ENCODE data around the gene ZNF511.

The ZNF511 gene

DNA sequence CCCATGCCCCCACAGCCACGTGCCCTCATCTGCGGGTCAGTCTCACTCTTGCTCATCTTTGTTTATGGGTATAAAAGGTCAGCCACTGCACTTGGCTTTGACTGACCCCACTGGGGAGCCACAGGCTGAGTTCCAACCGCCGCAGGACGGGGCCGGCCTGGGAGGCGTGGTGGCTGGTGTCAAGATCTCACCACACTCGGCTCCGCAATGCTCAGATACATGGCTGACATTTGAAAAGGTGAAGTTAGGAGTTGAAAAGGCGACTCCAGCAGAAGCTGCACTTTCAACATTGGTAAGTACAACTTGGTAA lies 14.9 kb upstream of the ZNF511 start:
- DNase-seq = no peak

DNA sequence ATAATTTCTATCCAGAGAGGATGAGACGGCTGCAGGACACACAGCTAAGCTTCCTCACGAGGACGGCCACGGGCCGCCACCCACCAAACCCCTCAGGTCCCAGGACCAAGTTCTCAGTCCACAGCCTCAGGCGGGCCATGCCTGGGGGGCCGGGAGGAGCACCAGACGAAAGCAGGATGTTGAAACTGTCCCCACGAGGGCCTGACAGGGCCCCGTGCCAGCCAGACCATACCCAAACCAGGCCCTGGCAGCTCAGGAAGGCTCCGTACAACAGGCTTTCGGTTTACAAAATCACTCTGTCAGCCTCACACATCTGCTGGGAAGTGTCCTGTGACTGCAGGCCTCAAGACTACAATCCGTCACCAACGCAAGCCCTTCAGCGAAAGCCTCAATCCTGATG lies 14.5 kb upstream of the ZNF511 start:
- no peak for DNase-seq

- DNase-seq = no peak
Measured at GRCh38 chr10:133295426-133296320, 13.0 kb upstream of the ZNF511 start.

DNA sequence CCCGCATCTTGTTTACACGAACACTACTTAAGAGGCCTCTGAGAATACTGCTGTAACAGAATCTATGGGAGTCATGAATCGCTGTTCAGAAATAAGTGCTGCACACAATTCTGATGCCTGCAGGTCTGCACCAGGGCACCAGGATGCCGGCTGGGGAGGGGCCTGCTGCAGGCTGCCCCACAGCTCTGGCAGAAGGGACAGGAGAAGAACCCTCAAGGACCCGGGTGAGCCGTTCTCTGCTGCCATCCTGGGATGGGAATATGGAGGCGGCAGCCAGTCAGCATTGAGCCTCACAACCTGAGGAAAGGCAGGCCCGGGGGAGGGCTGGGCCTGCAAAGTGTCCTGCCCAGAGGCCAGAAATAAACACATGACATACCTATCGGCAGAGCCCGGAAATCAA lies 11.2 kb upstream of the ZNF511 start:
- no peak for DNase-seq

DNA sequence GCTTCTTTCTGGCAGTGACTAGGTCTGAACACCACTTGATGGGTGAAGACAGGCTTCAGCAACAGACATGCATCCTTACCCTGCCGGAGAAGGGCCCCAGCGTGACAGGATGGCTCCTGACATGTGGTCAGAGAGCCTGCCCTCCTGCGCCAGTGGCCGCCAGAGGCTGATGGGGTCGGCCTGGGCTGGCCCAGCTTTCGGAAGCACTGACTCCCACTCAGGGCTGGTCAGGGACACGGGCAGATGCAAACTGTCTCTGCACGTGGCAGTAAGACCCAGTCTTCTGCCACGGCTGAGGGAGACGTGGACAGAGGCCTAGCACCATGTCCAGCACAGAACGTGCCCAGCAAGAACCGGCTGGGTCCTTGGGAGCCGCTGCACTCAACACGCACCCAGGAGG lies 10.2 kb upstream of the ZNF511 start:
- DNase-seq = no peak

DNA sequence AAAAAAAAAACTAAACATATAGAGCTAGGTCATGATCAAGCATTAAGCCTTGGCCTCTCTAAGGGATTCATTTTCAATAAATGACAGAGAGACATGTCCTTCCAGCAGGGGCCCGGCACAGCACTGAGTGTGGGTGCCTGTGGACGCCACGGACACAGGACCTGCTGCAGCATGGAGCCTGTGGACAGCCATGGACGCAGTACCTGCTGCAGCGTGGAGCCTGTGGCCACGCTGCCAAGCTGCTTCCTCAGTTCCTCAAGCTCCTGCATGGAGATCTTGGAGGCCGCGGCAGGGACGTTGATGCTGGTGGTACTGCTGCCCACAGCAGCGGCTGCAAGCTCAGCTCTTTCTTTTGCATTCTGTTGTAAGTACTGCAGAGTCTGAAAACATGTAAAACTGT lies 9.5 kb upstream of the ZNF511 start:
- no peak for DNase-seq

GRCh38 chr10:133299738-133300137 lies 9.0 kb upstream of the ZNF511 start:
- DNase-seq = no peak

- no peak for DNase-seq
Measured at GRCh38 chr10:133302230-133302629, 6.5 kb upstream of the ZNF511 start.

- no peak for DNase-seq
Measured at GRCh38 chr10:133303206-133303605, 5.5 kb upstream of the ZNF511 start.

DNA sequence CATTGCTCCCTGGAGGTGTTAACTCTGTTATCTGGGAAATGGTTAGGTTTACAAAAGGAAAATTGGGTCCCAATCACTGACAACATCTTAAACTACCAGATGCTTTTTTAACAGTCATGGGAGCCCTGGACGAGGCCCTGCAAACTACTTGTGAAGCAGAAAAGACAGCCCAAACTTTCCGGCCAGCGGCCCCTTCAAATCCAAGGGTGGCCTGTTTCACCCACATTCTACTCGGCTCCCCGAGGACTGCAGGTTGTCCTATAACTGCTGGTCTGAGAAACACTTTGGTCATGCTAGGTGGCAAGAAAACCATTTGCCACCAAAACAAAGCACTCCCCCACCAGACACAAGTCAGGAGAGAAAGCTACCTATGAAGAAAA lies 2.6 kb upstream of the ZNF511 start:
- no peak for DNase-seq

DNA sequence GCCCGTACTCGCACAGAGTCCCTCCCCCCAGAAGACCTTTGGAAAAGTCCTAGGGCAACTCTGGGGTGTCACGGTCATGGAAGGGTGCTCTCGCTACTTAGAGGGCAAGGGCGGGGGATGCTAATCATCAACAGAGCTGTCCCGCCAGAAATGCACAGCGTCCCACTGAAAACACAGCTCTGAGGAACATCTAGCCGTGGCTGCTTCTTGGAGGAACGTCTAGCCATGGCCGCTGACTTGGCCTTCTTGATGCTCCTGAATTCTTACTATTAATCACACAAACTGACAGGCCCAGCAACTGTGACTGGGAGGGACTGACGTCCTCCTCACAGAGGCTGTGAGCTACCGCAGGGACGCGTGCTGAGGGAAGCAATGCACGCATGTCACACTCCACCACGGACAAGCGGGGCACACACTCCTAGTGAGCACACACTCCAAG lies 1.8 kb upstream of the ZNF511 start:
- no peak for DNase-seq

GRCh38 chr10:133307776-133308420 lies 816 bp upstream of the ZNF511 start:
- DNase-seq = peak; percentile 89

DNA sequence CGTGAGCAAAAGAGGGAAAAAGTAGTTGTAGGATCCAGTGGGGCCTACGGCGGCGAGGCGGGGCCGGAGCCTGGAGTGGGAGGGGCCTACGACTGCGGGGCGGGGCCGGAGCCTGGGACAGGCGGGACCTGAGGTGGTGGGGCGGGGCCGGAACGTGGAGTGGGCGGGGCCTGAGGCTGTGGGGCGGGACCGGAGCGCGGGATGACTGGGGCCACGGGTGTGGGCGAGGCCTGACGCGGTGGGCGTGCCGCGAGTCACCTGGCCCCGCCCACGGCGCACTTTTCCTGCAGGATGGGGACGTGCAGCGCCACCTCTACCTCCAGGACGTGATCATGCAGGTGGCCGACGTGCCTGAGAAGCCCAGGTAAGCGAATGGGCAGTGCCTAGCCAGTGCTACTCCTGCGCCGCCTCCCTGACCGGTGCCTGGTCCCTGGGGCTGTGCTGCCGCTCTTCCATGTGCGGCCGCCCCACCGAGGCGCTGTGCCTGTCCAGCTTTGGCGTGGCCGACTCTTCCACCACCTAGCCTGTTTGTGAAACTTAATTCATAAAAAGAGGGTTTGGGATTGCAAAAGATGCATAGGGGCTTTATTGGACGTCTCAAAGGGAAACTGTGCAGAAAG lies 496 bp downstream of the ZNF511 start:
- DNase-seq = peak; percentile 94

GRCh38 chr10:133309720-133310398 lies 1.1 kb downstream of the ZNF511 start:
- no peak for DNase-seq

DNA sequence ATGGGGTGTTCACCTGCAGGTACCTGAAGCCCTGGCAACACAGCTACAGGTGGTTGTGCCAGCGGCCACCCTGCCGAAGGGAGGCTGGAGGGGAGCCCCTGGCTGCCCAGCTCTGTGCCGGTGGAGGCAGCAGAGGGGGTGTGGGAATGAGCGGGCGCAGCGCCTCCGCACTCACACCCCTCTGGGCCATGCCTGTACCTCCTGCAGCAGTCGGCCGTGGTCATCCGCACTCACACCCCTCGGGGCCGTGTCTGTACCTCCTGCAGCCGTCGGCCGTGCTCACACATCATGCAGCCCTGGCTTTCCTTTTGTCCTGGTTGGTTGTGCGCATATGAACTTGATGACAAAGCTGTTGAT lies 1.7 kb downstream of the ZNF511 start:
- no peak for DNase-seq

DNA sequence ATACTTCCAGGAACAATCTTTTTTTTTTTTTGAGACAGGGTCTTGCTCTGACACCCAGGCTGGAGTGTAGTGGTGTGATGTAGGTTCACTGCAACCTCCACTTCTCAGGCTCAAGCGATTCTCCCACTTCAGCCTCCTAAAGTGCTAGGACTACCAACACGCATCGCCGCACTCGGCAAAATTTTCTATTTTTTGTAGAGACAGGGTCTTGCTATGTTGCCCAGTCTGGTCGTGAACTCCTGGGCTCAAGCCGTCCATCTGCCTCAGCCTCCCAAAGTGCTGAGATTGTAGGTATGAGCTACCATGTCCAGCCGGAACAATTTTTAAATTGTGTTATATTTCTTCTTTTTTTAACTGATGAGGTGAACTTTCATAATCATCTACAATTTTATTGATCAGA lies 2.1 kb downstream of the ZNF511 start:
- DNase-seq = no peak

GRCh38 chr10:133311570-133311969 lies 2.9 kb downstream of the ZNF511 start:
- DNase-seq = no peak

DNA sequence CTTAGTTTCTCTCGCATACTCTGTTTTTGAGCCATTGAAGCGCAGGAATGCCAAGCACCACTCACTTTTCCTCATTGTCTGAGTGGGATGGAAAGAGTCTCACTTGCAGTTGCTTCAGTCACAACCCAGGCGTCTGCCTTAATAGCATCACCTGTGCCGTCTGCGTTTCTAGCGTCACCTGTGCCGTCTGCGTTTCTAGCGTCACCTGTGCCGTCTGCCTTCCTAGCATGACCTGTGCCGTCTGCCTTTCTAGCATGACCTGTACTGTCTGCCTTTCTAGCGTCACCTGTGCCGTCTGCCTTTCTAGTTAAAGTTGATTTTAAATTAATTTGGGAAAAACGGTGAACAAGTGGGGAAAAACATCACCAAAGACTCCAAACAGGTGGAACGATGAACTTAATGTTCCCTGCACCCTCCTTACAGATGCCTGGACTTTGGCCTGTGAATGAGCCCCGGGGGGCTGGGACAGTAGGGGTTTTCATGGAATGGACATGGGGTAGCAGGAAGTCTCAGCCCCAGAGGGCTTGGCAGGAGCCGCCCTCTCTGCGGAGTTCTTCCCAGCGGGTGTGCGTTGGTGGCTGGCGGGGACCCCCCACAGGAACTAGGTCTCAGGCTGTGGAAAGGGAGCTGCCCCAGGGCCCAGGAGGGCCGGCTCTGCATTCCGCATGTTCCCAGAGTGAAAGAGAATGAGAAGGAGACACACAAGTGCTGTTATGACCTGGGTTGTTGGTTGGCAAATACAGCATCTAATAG lies 3.5 kb downstream of the ZNF511 start:
- DNase-seq = no peak

GRCh38 chr10:133312769-133313145 lies 4.0 kb downstream of the ZNF511 start:
- DNase-seq = no peak

GRCh38 chr10:133313192-133313591 lies 4.5 kb downstream of the ZNF511 start:
- no peak for DNase-seq

GRCh38 chr10:133314911-133315310 lies 6.2 kb downstream of the ZNF511 start:
- DNase-seq = no peak

DNA sequence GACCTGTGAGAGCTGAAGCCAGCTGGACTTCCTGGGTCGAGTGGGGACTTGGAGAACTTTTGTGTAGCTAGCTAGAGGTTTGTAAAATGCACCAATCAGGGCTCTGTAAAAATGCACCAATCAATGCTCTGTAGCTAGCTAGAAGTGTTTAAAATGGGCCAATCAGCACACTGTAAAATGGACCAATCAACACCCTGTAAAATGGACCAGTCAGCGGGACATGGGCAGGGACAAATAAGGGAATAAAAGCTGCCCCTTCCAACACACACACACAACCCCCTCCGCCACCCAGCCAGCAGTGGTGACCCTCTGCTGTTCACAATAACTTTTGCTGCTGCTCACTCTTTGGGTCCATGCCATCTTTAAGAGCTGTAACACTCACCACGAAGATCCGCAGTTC lies 7.1 kb downstream of the ZNF511 start:
- peak; percentile 18 for DNase-seq

GRCh38 chr10:133316266-133316665 lies 7.6 kb downstream of the ZNF511 start:
- DNase-seq = no peak

Measured in activated CD4-positive, alpha-beta T cell treated with anti-CD3 and anti-CD28 coated beads, Interleukin-10, Interleukin-2, amounts not matched to agents 100 ng/mL and 50 ng/mL, durations not matched to agents 16 hours and 8 hours (primary cell).